Fibroblast of lung (primary cell): ENCODE data around the gene FSD2.

Source experiments
- CTCF ChIP-seq, 2 donors: IDR thresholded peaks in 1 of 2; conservative IDR thresholded peaks in 1 of 2; 1 replicate in 1 of 2; 2 replicates in 1 of 2; pipeline ENCODE4 v1.5.1; 2011 to 2012; ENCODE audit warnings: low read length in 2 of 2, control low read depth in 1 of 2, inconsistent platforms in 1 of 2, low read depth in 1 of 2, mild to moderate bottlenecking in 1 of 2
- EZH2 ChIP-seq: IDR thresholded peaks from 2 replicates; pipeline ENCODE4 v1.5.1; 2012; ENCODE audit warnings: low read length, control low read depth, mild to moderate bottlenecking; ENCODE audit errors: missing control alignments

DNA sequence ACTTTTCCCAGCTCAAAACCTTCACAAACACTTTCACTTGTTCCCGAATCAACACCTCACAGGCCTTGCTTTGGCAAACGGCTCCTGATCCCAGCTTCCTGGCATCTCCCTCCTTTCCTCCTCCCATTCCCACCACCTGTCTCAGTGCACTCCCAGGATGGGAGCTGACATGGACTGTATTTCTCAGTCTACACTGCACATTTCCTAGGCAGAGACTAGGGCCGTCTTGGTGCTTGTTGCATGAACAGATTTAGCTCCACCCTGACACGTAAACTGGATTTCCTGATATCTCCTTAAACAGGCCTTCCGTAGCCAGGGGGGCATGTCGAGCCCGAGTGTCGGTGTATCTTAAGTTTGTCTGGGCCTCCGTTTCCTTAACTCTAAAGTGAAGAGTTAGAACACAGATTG is 2.8 kb upstream of the FSD2 start:
- TF ChIP-seq CTCF (conservative IDR thresholded peaks at IDR 0.05 in 1 of 2, IDR thresholded peaks at IDR 0.05 in 1 of 2; ENCODE audit: low read depth in 1 of 2, low read length in 2 of 2) (no peak), EZH2 (no peak)
